ENCODE data around the gene CYP19A1.

CYP19A1 gene

GRCh38 chr15:51356983-51357382 is 18.6 kb upstream of the CYP19A1 start:
- DNase-seq: no peak

GRCh38 chr15:51356147-51356546 is 17.8 kb upstream of the CYP19A1 start:
- DNase-seq: no peak

GRCh38 chr15:51355096-51355495 is 16.7 kb upstream of the CYP19A1 start:
- DNase-seq: no peak

DNA sequence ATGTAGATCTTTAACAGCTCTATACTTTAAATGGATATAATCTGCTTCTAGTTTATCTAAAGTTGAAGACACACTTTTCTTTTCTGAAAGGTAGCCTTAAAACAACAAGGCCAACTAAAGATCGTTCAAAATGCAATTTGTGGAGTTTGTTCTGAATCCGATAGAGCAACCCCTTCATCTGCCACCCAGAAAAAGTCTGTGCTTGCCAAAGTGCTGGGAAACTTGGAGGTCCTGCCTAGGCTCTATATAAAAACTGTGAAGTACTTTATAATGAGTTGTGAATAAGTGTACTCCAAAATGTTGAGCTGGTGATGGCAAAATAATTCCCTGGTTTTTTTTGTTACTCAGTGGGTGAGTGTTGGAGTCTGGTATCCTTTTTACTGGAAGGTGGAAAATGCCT is 15.6 kb upstream of the CYP19A1 start:
- no peak for DNase-seq

DNA sequence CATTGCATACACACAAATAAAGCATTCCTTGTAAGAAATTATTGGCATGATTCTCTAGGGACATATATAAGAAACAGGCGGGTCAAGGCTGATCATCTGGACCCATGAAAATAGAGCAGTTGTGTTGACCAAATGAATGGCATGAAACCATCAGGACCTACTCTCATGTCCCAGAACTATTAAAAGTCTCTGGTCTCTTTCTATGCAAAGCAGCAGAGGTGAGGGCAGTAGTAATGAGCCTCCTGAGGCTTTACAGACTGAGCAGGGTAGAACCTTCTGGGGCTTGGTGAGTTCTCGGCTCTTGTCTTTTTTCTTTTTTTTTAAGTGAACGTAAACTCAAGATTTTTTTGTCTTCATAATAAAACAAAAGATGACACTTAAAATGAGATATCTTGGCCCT is 12.3 kb upstream of the CYP19A1 start:
- DNase-seq: no peak

DNA sequence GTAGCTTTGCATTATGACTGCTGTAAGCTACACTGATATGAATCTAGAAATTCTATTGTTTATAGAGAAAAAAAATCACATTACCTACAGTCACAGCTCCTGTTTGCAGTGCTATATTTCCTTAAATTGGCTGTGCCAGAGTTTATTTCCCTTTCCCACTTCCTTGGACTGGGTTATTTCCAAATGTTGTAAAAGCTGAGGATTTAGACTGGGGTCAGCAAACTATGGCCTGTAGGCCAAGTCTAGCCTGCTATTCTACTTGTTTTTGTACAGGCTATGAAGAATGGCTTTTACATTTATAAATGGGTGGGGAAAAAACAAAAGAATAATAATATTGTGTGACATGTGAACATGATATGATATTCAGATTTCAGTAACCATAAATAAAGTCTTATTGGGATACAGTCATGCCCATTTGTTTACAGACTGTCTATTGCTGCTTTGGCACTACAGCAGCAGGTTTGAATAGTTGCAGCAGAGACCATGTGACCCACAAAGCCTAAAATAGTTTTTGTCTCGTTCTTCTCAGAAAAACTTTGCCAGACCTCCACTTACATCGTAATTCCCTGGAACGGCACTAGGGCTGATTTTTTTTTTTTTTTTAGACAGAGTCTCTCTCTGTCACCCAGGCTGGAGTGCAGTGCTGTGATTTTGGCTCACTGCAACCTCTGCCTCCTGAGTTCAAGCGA is 10.9 kb upstream of the CYP19A1 start:
- DNase-seq: no peak

- DNase-seq: no peak
Observed at GRCh38 chr15:51348688-51349087, 10.3 kb upstream of the CYP19A1 start.

- DNase-seq: no peak
Observed at GRCh38 chr15:51346136-51346535, 7.7 kb upstream of the CYP19A1 start.

DNA sequence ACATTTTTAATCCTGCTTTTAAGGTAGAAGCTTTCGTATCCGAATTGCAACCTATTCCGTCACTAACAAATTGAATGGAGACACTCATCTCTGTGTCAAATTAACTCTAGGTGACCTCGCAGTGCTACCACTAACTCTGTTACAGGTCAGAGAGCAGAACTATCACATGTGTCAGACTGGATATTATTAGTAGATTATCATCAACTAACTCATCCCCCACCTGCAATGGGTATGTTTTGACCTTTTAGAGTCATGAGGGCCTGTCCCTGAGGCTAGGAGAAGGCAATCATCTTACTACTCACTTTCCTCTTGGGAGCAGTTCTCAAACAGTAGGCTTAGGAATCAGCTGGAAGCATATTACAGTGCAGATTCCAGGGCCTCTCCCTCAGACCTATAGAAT is 5.1 kb upstream of the CYP19A1 start:
- DNase-seq: no peak

DNA sequence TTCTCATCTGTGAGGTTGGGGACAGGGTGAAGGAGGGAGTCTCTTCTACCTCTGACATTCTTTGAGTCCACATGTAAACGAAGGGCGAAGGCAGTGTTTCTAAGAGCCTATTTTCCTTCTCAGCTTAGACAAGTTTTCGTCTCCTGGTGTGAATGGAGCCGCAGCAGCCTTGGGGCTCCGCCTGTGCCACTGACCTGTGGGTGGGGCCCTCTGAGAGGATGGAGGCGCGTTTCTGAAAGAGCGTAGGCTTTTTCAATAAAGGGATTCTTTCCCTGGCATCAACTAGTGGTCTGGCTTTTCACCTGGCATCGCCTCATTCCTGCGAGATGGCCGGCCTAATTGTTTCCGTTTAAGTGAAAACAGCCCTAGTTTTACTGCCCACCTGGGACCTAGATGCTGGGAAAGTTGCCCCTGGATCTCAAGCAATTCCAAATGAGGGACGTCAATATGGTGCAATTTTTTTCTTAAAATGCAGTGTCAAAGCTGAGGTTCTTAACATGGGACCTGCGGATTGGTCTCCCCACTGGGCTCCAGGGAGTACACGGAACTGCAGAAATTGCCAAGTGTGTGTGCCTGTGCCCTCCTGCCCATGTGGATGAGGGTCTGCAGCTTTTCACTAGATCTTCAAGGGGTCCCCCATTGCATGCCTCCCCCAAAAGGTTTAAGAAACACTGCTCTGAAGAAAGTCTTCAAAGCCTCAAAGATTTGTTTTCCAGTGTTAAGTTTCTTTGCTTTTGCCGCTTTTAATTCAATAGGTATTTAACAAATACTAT is 4.0 kb upstream of the CYP19A1 start:
- DNase-seq: peak; percentile 54

DNA sequence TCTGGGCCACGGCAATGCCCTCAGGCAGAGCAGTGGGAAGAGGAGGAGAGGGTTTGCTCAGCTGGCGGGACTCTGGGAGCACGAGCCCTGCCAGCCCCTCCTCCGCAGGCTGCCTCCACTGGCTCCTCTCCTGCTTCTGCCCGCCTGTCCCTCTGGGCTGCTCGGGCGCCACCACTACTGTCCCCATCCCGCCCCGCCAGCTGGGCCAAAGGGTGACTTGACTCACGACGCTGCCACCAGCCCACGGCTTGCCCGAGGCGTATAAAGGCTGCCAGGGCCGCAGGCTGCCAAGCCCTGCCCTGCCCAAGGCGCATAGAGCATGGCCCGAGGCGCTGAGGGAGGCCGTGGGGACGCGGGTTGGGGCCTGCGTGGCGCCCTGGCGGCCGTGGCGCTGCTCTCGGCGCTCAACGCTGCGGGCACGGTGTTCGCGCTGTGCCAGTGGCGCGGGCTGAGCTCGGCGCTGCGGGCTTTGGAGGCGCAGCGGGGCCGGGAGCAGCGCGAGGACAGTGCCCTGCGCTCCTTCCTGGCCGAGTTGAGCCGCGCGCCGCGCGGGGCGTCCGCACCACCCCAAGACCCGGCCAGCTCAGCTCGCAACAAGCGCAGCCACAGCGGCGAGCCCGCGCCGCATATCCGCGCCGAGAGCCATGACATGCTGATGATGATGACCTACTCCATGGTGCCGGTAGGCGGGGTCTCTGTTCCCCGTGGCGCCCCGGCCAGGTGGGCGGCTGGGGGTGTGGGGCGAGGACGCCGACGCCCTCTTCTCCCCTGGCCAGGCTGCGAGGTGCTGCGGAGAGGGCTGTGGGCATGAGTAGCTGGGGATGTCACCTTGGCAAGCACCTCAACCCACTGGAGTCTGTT is 3.2 kb upstream of the CYP19A1 start, which contains the start of gene GLDN:
GLDN (plus strand) TSS at position 290 of the 861 bp plus-strand sequence; CDS start at position 320, 30 bp downstream.
- DNase-seq: peak; percentile 66

DNA sequence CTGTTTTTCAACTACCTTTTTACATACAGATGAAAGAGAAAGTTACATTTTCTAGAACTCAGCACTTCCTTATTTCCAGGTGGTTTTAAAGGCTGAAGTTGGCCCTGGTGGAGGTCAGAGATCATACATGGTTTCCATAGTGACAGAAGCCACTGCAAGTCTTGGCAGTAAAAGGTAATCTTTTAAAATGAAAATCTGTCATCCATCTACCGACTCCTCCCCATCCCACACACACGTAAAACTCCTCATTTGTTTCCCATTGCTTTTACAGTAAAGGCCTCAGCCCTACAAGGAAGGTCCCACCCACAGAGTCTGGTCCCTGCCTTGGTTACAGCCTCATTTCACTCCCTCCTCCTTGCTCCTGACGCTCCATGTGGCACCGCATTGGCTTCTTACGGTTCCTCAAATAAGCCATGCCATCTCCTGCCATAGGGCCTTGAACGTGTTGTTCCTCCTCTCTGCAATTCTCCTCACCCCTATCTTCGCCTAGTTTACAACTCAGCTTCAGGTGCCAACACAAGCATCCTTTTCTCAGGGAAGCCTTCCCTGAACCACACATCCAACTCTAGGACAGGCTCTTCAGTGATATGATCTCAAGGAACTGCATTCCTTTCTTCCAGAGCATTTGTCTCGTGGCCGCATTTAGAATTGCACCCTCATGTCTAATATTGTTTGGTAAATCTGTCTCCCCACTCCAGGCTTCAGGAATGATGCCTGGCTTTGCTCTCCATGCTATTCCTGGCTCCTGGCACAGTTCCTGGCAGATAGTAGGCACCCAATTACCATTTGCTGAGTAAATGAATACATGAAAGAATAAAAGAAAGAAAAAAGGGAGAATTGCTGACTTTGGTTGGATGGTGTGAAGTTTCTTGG is 2.6 kb downstream of the CYP19A1 start:
- no peak for DNase-seq

GRCh38 chr15:51335087-51335486 is 3.3 kb downstream of the CYP19A1 start:
- no peak for DNase-seq

- no peak for DNase-seq
Observed at GRCh38 chr15:51334011-51334451, 4.4 kb downstream of the CYP19A1 start.

- DNase-seq: no peak
Observed at GRCh38 chr15:51333571-51333970, 4.8 kb downstream of the CYP19A1 start.

- DNase-seq: no peak
Observed at GRCh38 chr15:51332206-51333147, 5.9 kb downstream of the CYP19A1 start.

DNA sequence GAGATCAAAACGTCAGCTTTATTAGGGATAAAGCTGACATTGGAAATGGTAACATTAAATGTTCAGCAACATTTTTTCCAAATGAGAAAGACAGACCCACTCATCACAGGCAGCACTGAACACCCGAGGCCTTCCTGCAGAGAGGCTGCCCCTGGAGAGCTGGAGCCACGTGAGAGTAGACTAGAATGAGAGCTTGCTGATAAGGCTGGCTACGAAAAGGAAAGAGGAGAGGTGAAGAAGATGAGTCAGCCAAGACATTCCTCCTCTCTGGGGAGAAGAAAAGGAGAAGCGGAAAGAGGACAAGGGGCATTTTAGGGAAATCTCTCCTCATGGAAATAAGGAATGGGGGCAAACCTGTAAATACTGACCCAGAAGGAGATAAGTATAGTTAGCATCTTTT is 7.3 kb downstream of the CYP19A1 start:
- DNase-seq: no peak

DNA sequence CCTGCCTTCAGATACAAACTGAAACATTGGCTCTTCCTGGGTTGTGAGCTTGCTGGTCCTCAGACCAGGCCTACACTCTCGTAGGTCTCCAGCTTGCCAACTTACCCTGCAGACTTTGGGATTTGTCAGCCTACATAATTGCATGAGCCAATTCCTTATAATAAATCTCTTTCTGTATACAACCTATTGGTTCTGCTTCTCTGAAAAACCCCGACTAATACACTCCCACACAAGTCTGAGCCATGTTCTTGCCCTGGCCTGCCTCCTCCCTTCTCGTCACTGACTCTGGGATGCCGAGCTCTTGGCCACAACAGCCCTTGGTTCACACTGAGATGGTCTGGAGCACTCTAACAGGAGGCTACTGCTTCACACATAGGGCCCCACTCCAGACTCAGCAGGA is 9.5 kb downstream of the CYP19A1 start:
- no peak for DNase-seq

DNA sequence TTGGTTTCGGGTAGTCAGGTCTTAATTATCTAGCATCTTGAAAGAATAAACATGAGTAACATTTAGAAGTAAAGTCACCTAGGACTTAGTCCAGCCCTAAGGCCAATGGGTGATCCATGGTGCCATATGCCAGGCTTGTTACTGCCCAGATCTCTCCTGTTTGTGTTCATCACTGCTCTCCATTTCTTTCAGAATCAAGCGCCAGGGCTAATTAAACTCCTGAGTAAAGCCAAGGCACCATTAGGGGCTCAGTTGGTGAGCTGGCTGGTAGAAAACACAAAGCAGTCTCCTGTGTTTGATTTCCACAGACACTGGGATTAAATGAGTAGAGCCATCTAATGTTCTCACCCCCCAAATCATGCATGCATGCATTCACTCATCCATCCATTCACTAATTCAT is 11.3 kb downstream of the CYP19A1 start:
- DNase-seq: no peak

DNA sequence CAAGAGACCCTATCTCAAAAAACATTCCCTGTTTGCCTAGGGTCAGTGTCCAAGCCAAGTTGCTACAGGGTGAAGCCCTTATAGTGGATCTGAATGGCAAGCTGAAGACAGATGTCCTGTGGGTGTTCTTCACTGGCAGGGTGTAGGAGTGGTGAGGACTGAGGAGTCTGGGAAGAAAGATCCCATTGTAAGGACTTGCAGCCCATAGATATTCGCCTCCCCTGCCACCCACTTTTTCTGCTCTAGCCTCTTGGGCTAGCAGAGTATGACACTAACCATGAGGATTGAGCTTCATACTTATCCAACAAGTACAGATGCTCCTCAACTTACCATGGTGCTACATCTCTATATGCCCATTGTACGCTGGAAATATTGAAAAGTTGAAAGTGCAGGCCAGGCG is 13.2 kb downstream of the CYP19A1 start:
- DNase-seq: no peak

GRCh38 chr15:51323749-51324148 is 14.6 kb downstream of the CYP19A1 start:
- no peak for DNase-seq

All from femur (tissue), 1 donor.